GM18867 (cell line): ENCODE results near the gene SLC25A5.
"Not testable (repeated sequence)": the region's sequence is repeated elsewhere in the genome, so short reads cannot be mapped to it uniquely, and the experiment has no call there.

Experiments used
- ATAC-seq: cut with Tn5 transposase; IDR thresholded peaks from one replicate; pipeline ENCODE4 v1.9.1; 2021; ENCODE audit warnings: mild to moderate bottlenecking, moderate library complexity; ENCODE audit not compliant: unreplicated experiment

SLC25A5 gene

GRCh38 chrX:119467842-119468550, at the start of gene SLC25A5:
SLC25A5 (plus strand) TSS chrX:119468444; CDS start chrX:119468516, 72 bp downstream.
- ATAC-seq, result peak; percentile 89

DNA sequence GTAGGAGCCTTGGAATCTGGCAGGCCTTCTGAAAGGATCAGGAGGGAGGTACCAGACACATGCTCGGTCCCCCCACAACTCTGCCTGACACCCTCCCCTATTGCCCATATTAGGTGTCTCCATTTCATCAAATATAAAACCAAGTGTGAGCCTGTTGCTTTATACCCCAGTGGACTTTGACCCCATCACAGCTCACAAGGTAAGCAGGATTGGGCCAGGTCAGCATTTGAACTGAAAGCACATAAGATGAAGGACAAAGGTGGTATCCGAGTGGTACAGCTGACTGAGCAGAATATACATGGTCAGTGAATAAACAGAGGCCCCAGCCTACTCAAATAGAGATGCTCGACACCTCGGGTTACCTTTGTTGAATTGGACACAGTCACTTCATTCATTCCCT, 49.1 kb upstream of the SLC25A5 start:
- ATAC-seq, result no peak

DNA sequence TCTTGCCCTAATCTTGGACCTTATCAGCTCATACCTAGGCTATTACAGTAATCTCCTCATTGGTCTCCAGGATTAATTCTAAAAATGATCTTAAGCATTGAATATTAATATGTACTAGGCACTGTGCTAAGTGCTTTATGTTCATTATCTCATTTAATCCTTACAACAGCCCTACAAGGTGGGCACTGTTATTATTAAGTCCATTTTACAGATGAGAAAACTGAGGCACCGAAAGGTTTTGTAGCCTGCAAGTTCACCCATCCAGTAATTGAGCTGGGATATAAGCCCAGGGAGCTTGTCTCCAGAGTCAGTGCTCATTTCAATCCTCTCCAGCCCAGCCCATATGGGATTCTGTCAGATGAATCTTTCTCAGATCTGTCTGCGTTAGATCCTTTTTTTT, 48.3 kb upstream of the SLC25A5 start:
- ATAC-seq, result no peak

DNA sequence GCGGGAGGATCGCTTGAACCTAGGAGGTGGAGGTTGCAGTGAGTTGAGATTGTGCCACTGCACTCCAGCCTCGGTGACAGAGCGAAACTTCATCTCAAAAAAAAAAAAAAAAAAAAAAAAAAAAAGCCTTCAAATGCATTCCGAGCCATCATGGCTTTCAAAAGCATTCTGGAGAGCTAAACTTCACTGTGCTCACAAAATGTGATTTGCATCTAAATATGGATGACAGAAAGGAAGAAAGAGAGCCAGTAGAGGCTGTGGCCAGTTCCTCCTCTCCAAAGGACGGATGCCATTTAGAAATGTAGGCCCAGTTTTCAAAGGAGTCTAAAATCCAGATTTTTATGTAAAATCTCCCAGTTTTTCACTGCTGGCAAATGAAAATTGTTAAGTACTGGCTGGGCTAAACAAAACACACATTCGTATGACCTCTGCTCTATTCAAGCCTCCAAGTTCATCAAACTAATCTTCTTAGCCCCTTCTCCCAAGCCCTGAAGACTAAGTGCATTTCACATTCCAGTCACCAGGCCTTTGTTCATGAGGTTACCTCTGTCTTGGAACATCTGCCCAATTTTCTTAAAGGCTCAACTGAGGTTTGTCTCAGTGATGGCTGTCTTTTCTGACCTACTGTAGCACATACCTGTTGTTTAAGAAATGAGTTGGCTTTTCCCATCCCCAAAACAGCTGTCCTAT, 47.1 kb upstream of the SLC25A5 start:
- no peak for ATAC-seq

DNA sequence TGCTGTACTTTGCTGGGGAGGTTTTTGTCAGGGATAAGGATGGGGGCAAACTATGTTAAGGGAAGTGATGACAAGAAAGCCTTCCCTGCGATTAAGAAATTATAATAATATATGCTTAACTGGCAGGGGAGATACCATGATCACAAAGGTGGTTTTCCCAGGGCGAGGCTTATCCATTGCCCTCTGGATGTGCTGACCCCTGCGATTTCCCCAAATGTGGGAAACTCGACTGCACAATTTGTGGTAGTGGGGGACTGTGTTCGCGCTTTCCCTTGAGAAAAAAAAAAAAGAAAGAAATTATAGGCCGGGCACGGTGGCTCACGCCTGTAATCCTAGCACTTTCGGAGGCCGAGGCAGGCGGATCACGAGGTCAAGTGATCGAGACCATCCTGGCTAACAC, 44.6 kb upstream of the SLC25A5 start:
- no peak for ATAC-seq

- ATAC-seq, result no peak
Measured at GRCh38 chrX:119424999-119425398, 43.2 kb upstream of the SLC25A5 start.

GRCh38 chrX:119427024-119427794, 41.0 kb upstream of the SLC25A5 start:
- peak; percentile 58 for ATAC-seq

- no peak for ATAC-seq
Measured at GRCh38 chrX:119427795-119428185, 40.5 kb upstream of the SLC25A5 start.

- ATAC-seq, result no peak
Measured at GRCh38 chrX:119429471-119429870, 38.8 kb upstream of the SLC25A5 start.

DNA sequence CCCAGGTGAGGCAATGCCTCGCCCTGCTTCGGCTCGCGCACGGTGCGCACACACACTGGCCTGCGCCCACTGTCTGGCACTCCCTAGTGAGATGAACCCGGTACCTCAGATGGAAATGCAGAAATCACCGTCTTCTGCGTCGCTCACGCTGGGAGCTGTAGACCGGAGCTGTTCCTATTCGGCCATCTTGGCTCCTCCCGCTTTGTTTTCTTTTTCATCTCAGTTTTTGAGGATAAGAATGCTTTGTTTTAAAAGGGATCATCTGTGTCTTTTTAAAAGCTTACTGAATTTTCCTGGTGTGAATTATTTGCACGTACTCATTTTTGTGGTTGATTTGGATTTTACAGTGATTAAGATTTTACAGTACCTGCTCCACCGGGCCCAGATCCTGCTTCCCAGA, 26.9 kb upstream of the SLC25A5 start:
- not testable (repeated sequence) for ATAC-seq

- no peak for ATAC-seq
Measured at GRCh38 chrX:119442286-119442685, 26.0 kb upstream of the SLC25A5 start.

GRCh38 chrX:119453202-119453601, 15.0 kb upstream of the SLC25A5 start:
- ATAC-seq, result no peak

DNA sequence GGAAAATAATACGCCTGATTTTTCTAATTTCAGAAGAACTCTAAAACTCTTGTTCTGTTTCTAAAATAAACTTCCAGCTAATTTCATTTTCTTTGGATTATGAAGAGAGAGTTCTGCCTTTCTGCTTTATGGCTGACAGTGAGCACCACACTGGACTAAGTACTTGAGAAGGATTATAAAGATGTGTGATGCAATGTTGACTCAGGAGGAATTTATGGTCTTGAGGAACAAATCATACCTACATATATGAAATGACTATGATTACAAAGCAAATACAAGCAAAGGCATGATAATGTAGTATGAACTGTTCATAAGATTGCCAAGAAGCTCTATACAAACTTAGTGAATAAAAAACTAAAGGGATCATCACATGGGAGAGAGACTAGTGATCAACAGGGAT, 13.0 kb upstream of the SLC25A5 start:
- no peak for ATAC-seq

- no peak for ATAC-seq
Measured at GRCh38 chrX:119459181-119459580, 9.1 kb upstream of the SLC25A5 start.

DNA sequence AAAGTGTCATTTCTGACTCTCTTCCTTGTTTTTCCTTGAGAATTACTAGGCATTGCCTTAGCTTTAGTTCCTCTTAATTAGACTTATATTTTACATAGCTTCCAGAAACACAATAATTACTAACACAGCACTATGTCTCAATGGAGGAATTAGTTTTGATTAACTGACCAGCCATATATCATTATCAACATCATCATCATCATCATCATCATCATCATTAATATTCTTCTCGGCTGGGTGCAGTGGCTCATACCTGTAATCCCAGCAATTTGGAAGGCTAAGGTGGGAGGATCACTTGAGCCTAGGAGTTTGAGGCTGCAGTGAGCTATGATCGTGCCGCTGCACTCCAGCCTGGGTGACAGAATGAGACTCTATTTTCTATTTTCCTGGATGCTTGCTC, 2.7 kb upstream of the SLC25A5 start:
- no peak for ATAC-seq

- ATAC-seq, result no peak
Measured at GRCh38 chrX:119466970-119467369, 1.3 kb upstream of the SLC25A5 start.

- ATAC-seq, result no peak
Measured at GRCh38 chrX:119467433-119467832, 811 bp upstream of the SLC25A5 start.

- peak; percentile 62 for ATAC-seq
Measured at GRCh38 chrX:119468551-119469312, 488 bp downstream of the SLC25A5 start.

GRCh38 chrX:119469313-119469635, 1.0 kb downstream of the SLC25A5 start:
- no peak for ATAC-seq

GRCh38 chrX:119474615-119475388, 6.6 kb downstream of the SLC25A5 start:
- ATAC-seq, result no peak
